Astrocyte (in vitro differentiated cells and primary cell): Measurements from ENCODE around the gene RBCK1. TPM values are rescaled to one million over a fixed set of nuclear protein-coding genes. Genes with fewer than 3 reads are reported as not detected.

Experiments used
- DNase-seq: peaks from one replicate; pipeline ENCODE4 v3.0.0-alpha.2; 2010; ENCODE audit warnings: low read depth
- FAIRE-seq: peaks from 2 replicates; lab custom pipeline; 2011; peaks lifted over from hg19 to GRCh38; lab: Jason Lieb, UNC
- H2AFZ ChIP-seq: 2 replicates; pipeline ENCODE4 v1.6.0; 2012; ENCODE audit warnings: low read depth, low read length, inconsistent platforms
- H3K27ac ChIP-seq: 2 replicates; pipeline ENCODE4 v1.5.1; 2011; ENCODE audit warnings: low read depth, low read length, inconsistent platforms
- H3K27me3 ChIP-seq: 2 replicates; pipeline ENCODE4 v1.6.0; 2011; ENCODE audit warnings: low read length, inconsistent platforms; ENCODE audit not compliant: insufficient read depth
- H3K36me3 ChIP-seq: 2 replicates; pipeline ENCODE4 v1.5.1; 2011; ENCODE audit warnings: low read length, inconsistent platforms; ENCODE audit not compliant: insufficient read depth
- H3K4me1 ChIP-seq: 2 replicates; pipeline ENCODE4 v1.5.1; 2011; ENCODE audit warnings: low read length, inconsistent platforms; ENCODE audit not compliant: insufficient read depth
- H3K4me2 ChIP-seq: 2 replicates; pipeline ENCODE4 v1.6.0; 2012; ENCODE audit warnings: low read length, inconsistent platforms
- H3K4me3 ChIP-seq: 2 replicates; pipeline ENCODE4 v1.5.1; 2011; ENCODE audit warnings: low read depth, mild to moderate bottlenecking, low read length, inconsistent platforms; ENCODE audit not compliant: insufficient read depth
- H3K79me2 ChIP-seq: 2 replicates; pipeline ENCODE4 v1.6.0; 2012; ENCODE audit warnings: mild to moderate bottlenecking, low read length, inconsistent platforms; ENCODE audit not compliant: insufficient read depth
- H3K9ac ChIP-seq: 2 replicates; pipeline ENCODE4 v1.6.0; 2012; ENCODE audit warnings: mild to moderate bottlenecking, low read length, inconsistent platforms
- H3K9me3 ChIP-seq: 2 replicates; pipeline ENCODE4 v1.5.1; 2012; ENCODE audit warnings: low read depth, mild to moderate bottlenecking, low read length, inconsistent platforms; ENCODE audit not compliant: insufficient read depth
- H4K20me1 ChIP-seq: 2 replicates; pipeline ENCODE4 v1.6.0; 2012; ENCODE audit warnings: low read length, inconsistent platforms; ENCODE audit not compliant: insufficient read depth
- H3K27ac Mint-ChIP-seq: one replicate; pipeline ENCODE4 v1.8.0; 2021; ENCODE audit warnings: mild to moderate bottlenecking, mixed read lengths; ENCODE audit not compliant: unreplicated experiment
- H3K27me3 Mint-ChIP-seq: one replicate; pipeline ENCODE4 v1.8.0; 2021; ENCODE audit warnings: low read depth, mixed read lengths; ENCODE audit not compliant: unreplicated experiment
- H3K36me3 Mint-ChIP-seq: one replicate; pipeline ENCODE4 v1.8.0; 2021; ENCODE audit warnings: low read depth, mixed read lengths; ENCODE audit not compliant: unreplicated experiment
- H3K4me1 Mint-ChIP-seq: one replicate; pipeline ENCODE4 v1.8.0; 2021; ENCODE audit warnings: low read depth, mixed read lengths; ENCODE audit not compliant: unreplicated experiment
- H3K4me3 Mint-ChIP-seq: one replicate; pipeline ENCODE4 v1.8.0; 2021; ENCODE audit warnings: mild to moderate bottlenecking, moderate library complexity, mixed read lengths; ENCODE audit not compliant: unreplicated experiment
- H3K9me3 Mint-ChIP-seq: one replicate; pipeline ENCODE4 v1.8.0; 2021; ENCODE audit warnings: mild to moderate bottlenecking, mixed read lengths; ENCODE audit not compliant: unreplicated experiment
- CTCF ChIP-seq: IDR thresholded peaks from 2 replicates; pipeline ENCODE4 v1.5.1; 2011; ENCODE audit warnings: low read depth, mild to moderate bottlenecking, inconsistent platforms, low read length, moderate library complexity; ENCODE audit not compliant: insufficient read depth
- EZH2 ChIP-seq: IDR thresholded peaks from 2 replicates; pipeline ENCODE4 v1.6.1; 2012; ENCODE audit warnings: mild to moderate bottlenecking, low read length, inconsistent platforms; ENCODE audit not compliant: insufficient read depth
- total RNA-seq: library from RNA; stranded (reverse); gene quantifications from 2 replicates; pipeline ENCODE4 v1.2.1, GENCODE V29; 2021

Gene RBCK1
- total RNA-seq, 1 donor from 2014 or later: 124 TPM

GRCh38 chr20:416950-417800 lies 9.1 kb downstream of the RBCK1 start:
- Histone ChIP-seq H3K4me1 (no peaks in the 10 kb centered on the region), H4K20me1 (peaks cover 34% of the 10 kb centered on the region), H2AFZ (no peak overlapping the region), H3K27me3 (no peaks in the 10 kb centered on the region), H3K9me3 (no peaks in the 10 kb centered on the region), H3K9ac (no peak overlapping the region), H3K27ac (no peak overlapping the region), H3K4me2 (no peak overlapping the region), H3K79me2 (peaks cover 21% of the 10 kb centered on the region), H3K4me3 (no peak overlapping the region), H3K36me3 (peaks cover 2% of the 10 kb centered on the region)
- FAIRE-seq (no peak), DNase-seq (no peak)
- Mint-ChIP-seq H3K9me3 (no peaks in the 10 kb centered on the region), H3K27me3 (no peaks in the 10 kb centered on the region), H3K36me3 (peaks cover 31% of the 10 kb centered on the region), H3K27ac (no peak overlapping the region), H3K4me1 (peaks cover 7% of the 10 kb centered on the region), H3K4me3 (no peak overlapping the region)
- TF ChIP-seq CTCF: no peak
- TF ChIP-seq EZH2: no peak

- TF ChIP-seq CTCF (no peak), EZH2 (no peak)
Observed at GRCh38 chr20:417801-418342, 9.8 kb downstream of the RBCK1 start.

More at GRCh38 chr20:417801-418342, 9.8 kb downstream of the RBCK1 start:
- Histone ChIP-seq H3K36me3 (peaks cover 4% of the 10 kb centered on the region), H3K4me2 (no peak overlapping the region), H3K4me1 (no peaks in the 10 kb centered on the region), H4K20me1 (peaks cover 30% of the 10 kb centered on the region), H3K79me2 (peaks cover 17% of the 10 kb centered on the region), H3K27ac (no peak overlapping the region), H3K27me3 (no peaks in the 10 kb centered on the region), H3K9ac (no peak overlapping the region), H3K4me3 (no peak overlapping the region), H2AFZ (no peak overlapping the region), H3K9me3 (no peaks in the 10 kb centered on the region)
- Mint-ChIP-seq H3K9me3 (no peaks in the 10 kb centered on the region), H3K27me3 (no peaks in the 10 kb centered on the region), H3K4me1 (peaks cover 5% of the 10 kb centered on the region), H3K4me3 (no peak overlapping the region), H3K36me3 (peaks cover 33% of the 10 kb centered on the region), H3K27ac (no peak overlapping the region)
- no peak for FAIRE-seq
- no peak for DNase-seq
